T-helper 1 cell treated with Interleukin-12 subunit alpha and Interleukin-12 subunit beta and Interleukin-4 antibody, amounts not matched to agents 30 ng/mL and 1 ng/mL, for 36 hours (primary cell): ENCODE results near the gene KHK. TPM values are rescaled to one million over a fixed set of nuclear protein-coding genes. Genes with fewer than 3 reads are reported as not detected.
"Not testable (repeated sequence)": the region's sequence is repeated elsewhere in the genome, so short reads cannot be mapped to it uniquely, and the experiment has no call there.

Experiments used
- intact Hi-C: fragments of 100-400 bp; cut with micrococcal nuclease; formaldehyde crosslinking; loops from one replicate; pipeline ENCODE4 v1.15.1; 2024
- total RNA-seq: library from RNA; stranded (reverse); gene quantifications from 2 replicates; pipeline ENCODE4 v1.2.3, GENCODE V29; 2022

Gene KHK
- total RNA-seq, 1 donor from 2014 or later = 12.4 TPM

DNA sequence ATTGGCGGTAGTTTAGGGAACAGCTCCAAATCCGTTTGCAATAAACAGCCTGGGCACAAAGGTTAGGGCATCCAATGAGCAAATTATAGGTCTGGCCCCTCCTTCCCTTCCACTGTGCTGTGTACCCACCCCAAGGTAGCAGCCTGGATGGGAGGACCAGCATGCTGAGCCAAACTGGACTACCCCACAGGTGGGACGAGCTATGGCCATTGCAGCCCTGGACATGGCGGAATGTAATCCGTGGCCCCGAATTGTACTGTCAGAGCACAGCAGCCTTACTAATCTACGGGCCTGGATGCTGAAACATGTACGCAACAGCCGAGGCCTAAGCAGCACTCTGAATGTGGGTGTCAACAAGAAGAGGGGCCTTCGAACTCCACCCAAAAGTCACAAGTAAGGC lies 28.4 kb upstream of the KHK start:
- intact Hi-C loops = loop anchor here (10.0 kb wide), 1 partner anchor 813 kb away; the partner anchor contains the start of genes HADHA and HADHB

DNA sequence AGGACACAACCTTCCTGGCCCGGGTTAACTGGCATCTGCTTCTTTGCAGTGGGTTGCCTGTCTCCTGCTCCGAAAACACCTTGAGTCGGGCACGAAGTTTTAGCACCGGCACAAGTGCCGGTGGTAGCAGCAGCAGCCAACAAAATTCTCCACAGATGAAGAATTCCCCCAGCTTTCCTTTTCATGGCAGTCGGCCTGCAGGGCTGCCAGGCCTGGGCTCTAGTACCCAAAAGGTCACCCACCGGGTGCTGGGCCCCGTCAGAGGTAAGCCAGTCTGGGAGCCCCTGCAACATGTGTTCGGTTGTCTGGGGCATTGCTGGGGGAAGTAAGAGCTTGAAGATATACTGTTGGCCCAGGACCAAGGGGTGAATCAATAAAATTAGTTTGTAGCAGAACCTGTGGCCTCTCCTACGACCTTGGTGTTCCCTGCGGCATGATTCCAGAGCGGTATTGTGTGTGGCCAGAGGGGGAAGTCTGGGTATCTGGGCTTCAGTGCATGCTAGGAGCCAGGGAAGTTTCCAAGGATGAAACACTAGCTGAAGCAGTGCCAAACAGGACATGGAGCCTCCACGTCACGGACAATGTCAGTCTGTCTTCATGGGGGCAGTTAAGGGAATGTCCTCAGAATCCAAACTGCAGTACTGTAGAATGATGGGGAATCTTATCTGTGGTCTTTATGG lies 27.3 kb upstream of the KHK start:
- intact Hi-C loops = loop anchor here (10.0 kb wide), 1 partner anchor 814 kb away; the partner anchor contains the start of genes HADHA and HADHB

DNA sequence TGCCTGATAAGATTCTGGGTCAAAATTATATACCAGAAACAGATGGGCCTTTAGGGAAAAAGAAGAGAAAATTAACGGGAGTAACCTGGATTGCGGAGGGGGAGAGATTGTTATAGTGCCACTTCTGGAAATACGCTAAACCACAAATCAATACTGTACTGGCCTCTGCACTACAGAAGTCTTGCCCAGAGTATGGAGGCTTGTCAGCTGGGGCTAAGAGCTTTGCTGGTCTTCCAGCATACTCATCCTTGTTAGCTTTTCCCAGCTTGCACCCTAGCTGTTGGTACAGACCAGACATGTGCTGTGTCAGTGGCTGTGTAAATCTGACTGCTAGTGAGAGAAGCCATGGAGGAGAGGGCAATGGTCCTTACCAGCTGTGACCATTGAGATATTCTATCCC lies 26.2 kb upstream of the KHK start:
- intact Hi-C loops = no loop called here

DNA sequence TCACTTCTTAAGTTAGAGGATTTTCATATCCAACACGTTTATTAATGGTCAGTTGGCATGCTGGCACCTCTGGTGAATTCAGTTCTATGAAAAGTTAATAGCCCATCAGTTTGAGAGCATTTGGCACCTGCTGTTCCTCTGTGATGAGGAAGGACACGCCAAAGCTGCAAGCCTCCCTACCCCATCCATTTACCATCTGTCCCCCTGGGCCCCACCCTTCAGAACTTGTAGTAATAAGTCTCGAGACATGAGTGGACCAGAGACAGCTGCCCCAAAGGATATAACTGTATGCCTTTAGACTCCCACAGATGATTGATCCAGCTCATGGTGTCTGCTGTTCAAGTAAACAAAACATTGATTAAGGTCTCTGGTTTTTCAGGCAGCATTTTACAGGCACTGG lies 21.4 kb upstream of the KHK start:
- intact Hi-C loops = no loop called here

DNA sequence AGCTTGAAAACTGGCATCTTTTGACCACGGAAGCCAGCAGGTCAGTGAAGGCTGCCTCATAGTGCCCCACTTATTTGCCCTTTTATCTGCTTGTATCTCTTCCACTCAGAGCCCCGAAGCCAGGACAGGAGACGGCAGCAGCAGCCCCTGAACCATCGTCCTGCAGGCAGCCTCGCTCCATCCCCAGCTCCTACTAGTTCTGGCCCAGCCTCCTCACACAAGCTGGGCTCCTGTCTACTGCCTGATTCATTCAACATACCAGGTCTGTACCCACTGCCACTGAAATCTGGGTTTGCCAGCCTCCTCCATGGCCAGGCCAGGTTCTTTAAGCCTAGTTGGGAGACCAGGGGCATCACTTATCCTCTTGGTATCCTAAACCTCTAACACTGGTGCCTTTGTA lies 19.2 kb upstream of the KHK start:
- intact Hi-C loops = no loop called here

DNA sequence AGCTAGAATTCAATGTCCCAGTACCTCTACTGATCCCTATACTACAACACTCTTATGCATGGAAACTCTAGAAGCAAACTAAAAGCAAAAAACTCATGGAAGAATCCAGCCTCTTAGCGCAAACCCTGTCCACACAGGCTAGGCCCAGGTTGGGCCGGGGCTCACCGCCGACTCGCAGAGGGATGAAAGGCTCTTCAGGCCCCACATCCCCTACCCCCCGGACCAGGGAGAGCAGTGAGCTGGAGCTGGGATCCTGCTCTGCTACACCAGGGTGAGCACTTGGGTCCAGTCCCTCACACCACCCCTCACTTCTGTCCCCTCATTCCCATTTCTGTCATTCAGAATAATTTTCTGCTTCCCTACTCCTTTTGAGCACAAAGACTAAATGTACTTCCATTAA lies 17.1 kb upstream of the KHK start:
- intact Hi-C loops = no loop called here

DNA sequence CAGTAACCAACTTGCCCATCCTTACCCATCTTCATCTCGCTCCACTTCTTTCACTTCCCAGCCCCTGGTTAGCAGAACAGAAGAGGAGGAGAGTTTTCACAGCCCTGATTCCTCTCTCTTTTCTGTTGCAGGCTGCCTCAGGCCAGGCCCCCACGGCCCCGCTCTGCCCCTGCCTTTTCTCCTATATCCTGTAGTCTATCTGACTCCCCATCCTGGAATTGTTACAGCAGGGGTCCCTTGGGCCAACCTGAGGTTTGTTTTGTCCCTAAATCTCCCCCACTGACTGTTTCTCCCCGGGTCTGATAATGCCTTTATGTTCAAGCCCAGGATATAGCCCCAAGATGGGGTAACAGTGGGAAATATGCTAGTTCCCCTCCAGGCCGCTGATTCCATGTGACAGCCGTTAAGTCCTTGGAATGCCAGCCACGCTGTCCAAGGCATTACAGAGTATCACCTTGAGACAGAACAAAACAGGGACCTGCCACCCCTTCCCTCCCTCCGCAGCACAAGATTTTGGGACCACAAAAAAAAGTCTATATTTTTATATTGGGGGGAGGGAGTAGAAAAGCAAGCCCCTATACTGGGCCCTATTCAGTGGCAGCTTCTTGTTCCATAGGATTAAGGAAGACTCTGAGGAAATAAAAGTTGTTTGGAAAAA lies 16.5 kb upstream of the KHK start:
- intact Hi-C loops = loop anchor here (5.0 kb wide), 3 partner anchors 557 to 1822 kb away; partner anchors contain the start of genes ADGRF3, CCDC121, GPN1 and SELENOI

DNA sequence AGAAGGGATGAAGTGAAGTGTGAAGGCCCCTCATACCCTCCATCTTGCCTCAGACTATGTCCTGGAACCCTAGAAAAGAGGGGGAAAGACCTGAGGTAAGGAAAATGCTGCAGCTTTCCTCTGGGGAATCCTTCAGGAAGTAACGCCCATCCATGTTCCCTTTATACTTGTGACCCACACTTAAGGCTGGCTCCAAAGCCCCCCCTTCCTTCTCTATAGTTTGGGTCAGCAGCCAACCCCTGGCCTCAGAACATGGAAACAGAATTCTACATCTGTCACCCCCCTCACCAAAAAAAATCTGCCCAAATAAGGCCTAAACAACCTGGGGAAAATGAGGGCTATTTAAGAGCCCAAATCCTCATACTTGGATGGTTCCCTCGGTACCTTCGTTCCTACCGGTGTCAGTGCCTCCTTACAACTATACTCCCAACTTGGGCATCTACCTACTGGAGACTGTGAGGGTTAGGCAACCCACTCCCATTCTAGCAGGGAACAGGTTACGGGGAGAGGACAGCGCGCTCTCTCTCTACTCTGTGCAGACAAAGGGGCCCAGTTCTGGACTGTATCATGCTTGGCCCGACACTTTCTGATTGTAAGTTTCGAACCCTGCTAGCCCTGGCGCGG lies 15.8 kb upstream of the KHK start:
- intact Hi-C loops = loop anchor here (1.0 to 5.0 kb wide), 8 partner anchors 11 to 1822 kb away; partner anchors contain the start of genes ADGRF3, CCDC121, GPN1 and KHK

DNA sequence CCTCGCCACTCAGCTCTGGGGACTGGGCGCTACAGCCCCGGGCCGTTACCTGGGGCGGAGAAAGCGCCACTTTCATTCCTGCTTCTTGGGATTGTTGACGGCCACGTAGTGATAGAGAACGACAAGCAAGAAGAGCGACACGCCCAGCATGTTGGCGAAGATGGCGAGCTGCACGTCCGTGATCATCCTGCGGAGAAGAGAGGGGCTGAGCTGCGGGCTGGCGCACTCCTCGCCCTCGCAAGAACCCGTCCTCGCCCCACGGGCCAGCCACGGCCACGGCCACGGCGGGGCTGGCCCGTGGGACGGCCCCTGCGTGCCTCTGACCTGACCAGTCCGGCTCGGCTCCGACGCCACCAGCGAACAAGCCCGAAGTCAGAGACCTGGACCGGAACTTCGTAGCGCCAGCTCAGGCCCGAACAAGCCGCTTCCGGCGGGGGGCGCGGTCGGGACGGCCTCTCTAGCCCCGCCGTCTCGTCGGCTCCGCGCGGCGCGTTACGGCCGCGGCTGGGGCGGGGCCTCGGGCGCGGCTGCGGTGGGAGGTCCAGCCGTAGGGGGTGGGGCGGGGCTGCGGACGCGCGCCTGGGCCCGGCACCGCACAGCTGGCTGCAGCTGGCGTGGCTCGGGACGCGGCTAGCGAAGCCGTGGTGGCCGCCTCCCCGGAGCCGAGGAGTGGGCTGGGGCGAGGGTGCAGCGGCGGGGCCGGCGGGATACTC lies 15.1 kb upstream of the KHK start, which contains the start of gene OST4:
Gene OST4, minus strand, starts transcription at position 378 of the 713 bp plus-strand sequence.
- intact Hi-C loops = loop anchor here (1.0 to 5.0 kb wide), 8 partner anchors 10 to 1821 kb away; partner anchors contain the start of genes ADGRF3, CCDC121, GPN1 and KHK

DNA sequence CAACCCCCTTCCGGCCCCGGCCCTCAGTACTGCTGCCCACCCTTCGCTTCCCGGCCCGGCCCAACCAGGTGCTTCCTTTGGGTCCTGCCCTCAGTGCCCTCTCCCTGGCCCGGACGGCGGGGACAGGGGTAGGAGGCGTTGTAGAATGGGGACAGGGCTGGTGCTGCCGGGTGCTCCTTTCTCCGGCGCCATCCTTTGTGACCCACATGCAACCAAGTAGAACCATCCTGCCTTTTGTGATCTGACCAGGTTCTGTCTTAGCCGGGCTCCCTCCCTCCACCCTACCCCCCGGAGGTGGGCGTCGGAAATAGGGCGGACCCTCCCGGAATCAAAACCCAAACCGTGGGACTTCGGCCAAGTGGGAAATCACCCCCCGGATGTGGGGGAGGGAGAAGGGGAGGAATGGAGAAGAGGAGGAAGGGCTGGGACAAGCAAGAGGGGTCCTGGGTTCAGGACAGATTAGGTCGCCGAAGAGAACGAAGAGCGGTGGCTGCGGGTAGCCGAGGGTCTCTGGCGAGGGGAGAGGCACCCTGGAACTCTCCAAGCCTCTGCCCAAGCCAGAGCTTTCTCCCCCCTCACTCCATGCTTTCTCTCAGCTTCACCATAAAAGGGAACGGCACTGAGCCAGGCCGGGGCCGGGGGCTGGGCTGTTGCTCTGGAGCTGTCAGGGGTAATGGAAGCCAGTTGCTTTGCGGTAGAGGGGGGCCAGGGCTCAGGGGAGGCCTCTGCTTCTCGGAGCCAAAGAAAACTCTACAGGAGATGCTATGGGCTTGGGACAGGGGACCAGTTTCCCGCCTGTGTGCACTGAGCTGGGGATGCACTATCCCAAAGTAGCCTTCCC lies 14.4 kb upstream of the KHK start:
- intact Hi-C loops = loop anchor here (1.0 to 5.0 kb wide), 8 partner anchors 9 to 1820 kb away; partner anchors contain the start of genes ADGRF3, CCDC121, GPN1 and KHK

DNA sequence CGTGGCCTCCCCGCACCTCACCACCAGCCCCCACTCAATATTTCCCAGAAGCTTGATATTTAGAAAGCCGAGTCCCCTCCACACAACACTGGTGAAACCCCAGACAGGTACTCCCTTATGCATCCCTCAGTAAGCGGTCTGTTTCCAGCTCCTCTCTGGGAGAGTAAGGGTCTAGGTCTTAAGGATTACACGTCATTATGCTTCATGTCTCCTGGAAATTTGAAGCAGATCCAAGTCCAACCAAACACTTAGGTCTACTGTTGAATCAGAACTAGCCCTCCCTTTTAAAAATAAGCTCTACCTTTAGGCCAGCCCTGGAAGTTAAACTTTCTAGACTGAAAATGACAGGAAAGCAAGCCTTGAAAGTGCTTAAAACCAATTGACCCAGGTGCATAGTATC lies 13.7 kb upstream of the KHK start:
- intact Hi-C loops = loop anchor here (5.0 kb wide), 3 partner anchors 554 to 1819 kb away; partner anchors contain the start of genes ADGRF3, CCDC121, GPN1 and SELENOI

DNA sequence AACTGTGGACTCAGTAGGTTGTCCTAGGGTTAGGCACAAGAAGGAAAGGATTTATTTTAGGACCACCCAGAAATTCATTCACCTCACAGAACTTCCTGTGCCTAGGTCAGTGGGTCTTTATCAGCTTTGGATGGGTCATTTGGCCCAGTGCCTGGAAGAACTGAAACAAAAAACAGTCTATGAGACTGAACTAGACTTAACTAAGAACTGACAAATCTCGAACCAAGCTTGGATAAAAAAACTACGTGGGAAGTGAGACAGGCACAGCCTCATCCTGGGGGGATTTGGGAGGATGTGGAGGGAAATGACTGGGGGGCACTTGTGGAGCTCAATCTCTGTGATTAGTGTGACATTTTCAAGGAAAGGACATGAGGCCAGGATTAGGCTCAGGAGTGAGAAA lies 12.8 kb upstream of the KHK start:
- intact Hi-C loops = loop anchor here (5.0 kb wide), 3 partner anchors 554 to 1819 kb away; partner anchors contain the start of genes ADGRF3, CCDC121, GPN1 and SELENOI

DNA sequence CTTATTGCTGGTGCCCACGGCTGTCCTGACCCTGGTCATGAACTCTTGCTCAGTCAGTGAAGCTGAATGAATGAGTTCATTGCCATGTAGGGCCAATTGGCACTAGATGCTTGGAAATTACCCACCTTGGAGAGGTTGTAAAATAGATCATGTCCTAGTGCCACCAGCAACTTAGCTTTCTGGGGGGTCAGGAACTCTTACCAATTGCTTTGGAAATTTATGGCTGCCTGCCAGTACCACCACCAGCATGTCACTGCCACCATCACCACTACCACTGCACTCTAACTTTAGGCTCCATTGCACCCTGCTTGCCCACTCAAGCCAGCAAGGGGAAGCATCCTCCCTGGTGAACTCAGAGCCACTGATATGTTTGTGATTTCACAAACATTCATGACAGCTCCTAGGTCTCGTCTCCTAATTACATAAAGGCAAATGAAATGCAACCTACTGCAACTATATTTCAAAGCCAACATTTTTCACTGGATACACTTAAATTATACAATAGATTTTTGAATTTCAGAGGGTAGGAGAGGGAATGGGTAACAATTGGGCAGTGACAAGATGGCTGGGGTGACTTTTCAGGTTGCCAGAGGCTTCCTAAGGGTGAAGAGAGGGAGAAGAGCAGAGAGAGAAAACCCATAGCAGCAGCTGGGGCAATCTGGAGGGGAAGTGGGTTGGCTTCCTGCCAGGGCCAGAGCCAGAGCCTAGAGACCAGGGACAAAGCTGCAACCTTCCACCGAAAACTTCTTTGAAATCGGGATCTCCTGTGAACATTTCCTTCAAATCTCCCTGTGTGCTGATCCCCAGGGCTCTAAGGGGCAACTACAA lies 11.6 kb upstream of the KHK start:
- intact Hi-C loops = loop anchor here (5.0 kb wide), 3 partner anchors 552 to 1817 kb away; partner anchors contain the start of genes ADGRF3, CCDC121, GPN1 and SELENOI

DNA sequence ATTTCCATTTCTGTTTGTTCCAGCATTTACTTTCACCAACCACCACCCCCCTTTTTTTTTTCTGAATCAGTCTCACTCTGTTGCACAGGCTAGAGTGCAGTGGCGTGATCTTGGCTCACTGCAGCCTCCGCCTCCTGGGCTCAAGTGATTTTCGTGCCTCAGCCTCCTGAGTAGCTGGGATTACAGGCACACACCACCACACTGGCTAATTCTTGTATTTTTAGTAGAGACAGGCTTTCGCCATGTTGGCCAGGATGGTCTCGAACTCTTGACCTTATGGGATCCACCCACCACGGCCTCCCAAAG lies 11.1 kb upstream of the KHK start:
- intact Hi-C loops = not testable (repeated sequence)

DNA sequence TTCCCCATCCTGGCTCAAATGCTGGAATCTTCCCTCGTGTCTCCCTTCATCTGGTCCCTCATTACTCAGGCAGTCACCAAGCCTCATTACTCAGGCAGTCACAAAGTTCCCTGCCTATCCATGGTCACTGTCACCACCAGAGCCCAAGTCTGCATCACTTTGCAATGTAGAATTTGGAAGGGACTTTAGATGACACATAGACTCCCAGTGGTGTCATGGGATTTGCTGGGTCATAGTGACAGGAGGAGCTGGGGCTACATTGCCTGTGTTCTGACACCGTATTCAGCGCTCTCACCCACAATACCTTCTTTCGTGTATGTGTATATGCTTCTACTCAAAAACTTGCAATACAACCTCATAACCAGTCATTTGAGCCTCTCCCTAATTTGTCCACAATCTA lies 10.2 kb upstream of the KHK start:
- intact Hi-C loops = no loop called here

DNA sequence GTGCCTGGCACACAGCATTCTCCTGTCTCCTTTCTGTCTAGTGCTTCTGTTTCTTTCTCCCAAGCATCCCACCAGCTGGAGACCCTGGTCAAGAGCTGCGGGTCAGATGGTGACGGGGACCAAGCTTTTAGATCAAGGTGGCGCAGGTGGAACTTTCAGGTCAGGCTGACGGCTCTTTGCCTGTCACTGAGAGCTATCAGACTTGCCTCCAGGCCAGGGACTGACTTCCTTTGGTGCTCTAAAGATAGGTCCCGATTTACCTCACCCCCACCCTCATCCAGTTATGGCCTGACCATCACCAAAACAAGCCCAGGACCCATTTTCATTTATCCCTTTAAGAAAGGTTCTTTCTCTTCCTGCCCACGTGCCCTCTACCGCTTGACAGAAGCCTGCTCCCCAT lies 9.3 kb upstream of the KHK start:
- intact Hi-C loops = no loop called here

DNA sequence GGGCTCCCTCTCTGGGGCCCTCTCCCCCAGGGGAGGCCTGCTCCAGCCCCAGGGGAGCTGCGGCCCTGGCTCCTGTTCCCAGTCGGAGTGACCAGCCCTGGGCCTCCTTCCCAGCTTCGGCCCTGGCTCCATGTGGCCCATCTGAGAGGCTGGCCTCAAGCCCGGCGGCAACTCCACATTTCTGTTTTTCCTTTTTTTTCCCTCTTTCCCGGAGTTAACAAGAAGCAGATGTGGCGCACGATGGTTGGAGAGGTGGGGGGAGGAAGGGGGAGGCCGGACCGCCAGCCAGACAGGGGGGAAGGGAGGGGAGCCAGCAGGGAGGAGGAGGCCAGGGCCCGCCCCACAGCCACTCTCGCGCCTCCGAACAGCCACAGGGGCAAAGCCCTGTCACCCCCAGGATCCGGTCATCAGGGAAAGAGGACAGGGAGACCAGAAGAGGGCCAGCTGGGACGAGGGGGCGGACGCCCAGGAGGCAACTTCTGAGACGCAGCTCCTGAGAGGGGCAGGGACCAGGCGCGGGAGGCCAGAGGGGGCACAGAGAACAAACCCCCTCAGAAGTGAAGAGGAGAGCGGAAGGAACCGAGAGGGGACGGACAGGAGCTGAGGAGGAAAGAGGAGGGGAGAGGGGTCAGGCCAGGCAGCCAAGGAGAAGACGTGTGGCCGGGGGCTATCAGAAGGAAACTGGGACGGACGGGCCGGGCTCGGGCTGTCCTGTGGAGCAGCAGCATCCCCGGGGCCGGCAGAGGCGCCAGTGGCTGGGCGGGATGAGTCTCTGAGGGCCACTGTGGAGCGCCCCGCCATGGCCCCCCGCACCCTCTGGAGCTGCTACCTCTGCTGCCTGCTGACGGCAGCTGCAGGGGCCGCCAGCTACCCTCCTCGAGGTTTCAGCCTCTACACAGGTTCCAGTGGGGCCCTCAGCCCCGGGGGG lies 8.0 kb upstream of the KHK start, which contains the start of gene EMILIN1:
Gene EMILIN1, plus strand, starts transcription at position 349 of the 928 bp plus-strand sequence. Its CDS starts 451 bp downstream, at position 800.
- intact Hi-C loops = no loop called here
